ENCODE measurements around the gene OSBPL5. TPM values are rescaled to one million over a fixed set of nuclear protein-coding genes. Genes with fewer than 3 reads are reported as not detected.

OSBPL5 gene
- total RNA-seq, 1 experiment from 2014 or later, result 16.1 TPM

DNA sequence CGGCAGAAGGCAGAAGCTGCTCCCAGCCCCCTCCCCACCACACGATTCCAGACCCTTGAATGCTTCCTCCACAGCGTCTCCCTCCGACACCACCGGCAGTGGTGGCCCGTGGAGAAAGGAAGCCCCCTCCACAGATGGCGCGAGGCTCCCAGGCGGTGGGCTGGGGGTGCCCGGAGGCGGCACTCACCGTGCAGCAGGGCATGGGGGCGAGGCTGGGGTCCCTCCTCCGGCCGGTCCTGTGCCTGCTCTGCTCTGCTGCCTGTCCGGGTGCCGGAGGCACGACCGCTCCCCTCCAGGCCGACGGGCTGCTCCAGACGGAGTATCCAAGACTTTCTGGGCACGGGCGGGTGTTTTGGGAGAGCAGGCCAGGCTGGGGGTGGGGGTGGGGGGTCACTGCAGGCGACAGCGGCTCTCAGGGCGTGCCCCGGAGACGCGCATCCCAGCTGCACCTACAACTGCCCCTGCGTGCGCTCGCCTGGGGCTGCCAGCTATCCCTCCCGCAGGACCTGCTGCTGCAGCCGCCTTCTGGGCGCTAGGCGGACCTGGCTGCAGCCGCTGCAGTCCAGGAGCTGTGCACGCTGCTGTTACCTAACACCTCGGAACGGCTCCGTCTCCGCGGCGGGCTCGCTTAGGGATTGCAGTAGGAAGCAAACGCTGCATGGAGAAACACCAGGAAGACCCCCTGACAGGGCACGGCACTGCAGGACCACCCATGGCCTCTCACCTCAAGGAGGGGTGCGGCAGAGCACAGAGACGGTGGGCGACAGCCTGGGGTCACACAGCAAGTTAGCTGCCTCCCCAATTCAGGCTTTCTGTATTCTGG lies 38.3 kb upstream of the OSBPL5 start:
- no peak overlapping the region for H2BK120ac ChIP-seq (ENCODE audit: low read depth, low read length, poor library complexity, severe bottlenecking)
- no peaks in the 10 kb centered on the region for H3K79me2 ChIP-seq (ENCODE audit: insufficient read depth, low read length)
- H3K14ac ChIP-seq (ENCODE audit: insufficient read depth, low read length), result no peak overlapping the region
- WGBS (ENCODE audit: extremely low coverage, insufficient read length, low lambda C conversion rate), result no CpG with 5 or more reads among the region's 51 CpGs
- no peak overlapping the region for H3K56ac ChIP-seq (ENCODE audit: insufficient read length, low read depth, low read length)
- peak overlapping the region; percentile 49 to 73 for H3K4me3 Mint-ChIP-seq
- H2BK15ac ChIP-seq (ENCODE audit: low read depth, low read length), result no peak overlapping the region
- H3K4me1 ChIP-seq (ENCODE audit: insufficient read depth, low read length), result no peaks in the 10 kb centered on the region
- no peaks in the 10 kb centered on the region for H3K36me3 Mint-ChIP-seq (ENCODE audit: insufficient read depth in 1 of 3, low read depth in 3 of 3)
- no peak overlapping the region for H3K27ac ChIP-seq (ENCODE audit: insufficient read length, low read depth, low read length)
- H3K27me3 ChIP-seq (ENCODE audit: insufficient read depth, low read length), result peaks cover 9% of the 10 kb centered on the region; the same call in 1 of the 2 replicates
- TF ChIP-seq, protein P1, sequence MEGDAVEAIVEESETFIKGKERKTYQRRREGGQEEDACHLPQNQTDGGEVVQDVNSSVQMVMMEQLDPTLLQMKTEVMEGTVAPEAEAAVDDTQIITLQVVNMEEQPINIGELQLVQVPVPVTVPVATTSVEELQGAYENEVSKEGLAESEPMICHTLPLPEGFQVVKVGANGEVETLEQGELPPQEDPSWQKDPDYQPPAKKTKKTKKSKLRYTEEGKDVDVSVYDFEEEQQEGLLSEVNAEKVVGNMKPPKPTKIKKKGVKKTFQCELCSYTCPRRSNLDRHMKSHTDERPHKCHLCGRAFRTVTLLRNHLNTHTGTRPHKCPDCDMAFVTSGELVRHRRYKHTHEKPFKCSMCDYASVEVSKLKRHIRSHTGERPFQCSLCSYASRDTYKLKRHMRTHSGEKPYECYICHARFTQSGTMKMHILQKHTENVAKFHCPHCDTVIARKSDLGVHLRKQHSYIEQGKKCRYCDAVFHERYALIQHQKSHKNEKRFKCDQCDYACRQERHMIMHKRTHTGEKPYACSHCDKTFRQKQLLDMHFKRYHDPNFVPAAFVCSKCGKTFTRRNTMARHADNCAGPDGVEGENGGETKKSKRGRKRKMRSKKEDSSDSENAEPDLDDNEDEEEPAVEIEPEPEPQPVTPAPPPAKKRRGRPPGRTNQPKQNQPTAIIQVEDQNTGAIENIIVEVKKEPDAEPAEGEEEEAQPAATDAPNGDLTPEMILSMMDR (conservative IDR thresholded peaks at IDR 0.05), result peak; percentile 27; the same call in 2 of the 3 replicates
- no peak overlapping the region for H4K91ac ChIP-seq (ENCODE audit: insufficient read length, low read depth, low read length)
- no peak overlapping the region for H4K5ac ChIP-seq (ENCODE audit: insufficient read length, low read depth, low read length)
- H3K23ac ChIP-seq (ENCODE audit: insufficient read length, low read depth, low read length), result no peak overlapping the region
- H3K9me3 ChIP-seq (ENCODE audit: control insufficient read depth, low read depth, low read length), result no peaks in the 10 kb centered on the region
- H4K8ac ChIP-seq (replicated peaks; ENCODE audit: insufficient read length, low read depth, low read length), result no peak overlapping the region
- H3K4ac ChIP-seq (ENCODE audit: low read depth, low read length), result no peak overlapping the region
- peak; percentile 76 for DNase-seq
- no peak overlapping the region for H2AFZ ChIP-seq (ENCODE audit: low read length)
- H2BK20ac ChIP-seq (ENCODE audit: low read depth, low read length, poor library complexity, severe bottlenecking), result no peak overlapping the region
- H2BK12ac ChIP-seq (ENCODE audit: insufficient read length, low read depth, low read length), result no peak overlapping the region
- no peaks in the 10 kb centered on the region for H3K9me3 Mint-ChIP-seq
- H3K9ac ChIP-seq (ENCODE audit: extremely low read depth, insufficient read length, low read length), result no peak overlapping the region
- H2BK5ac ChIP-seq (ENCODE audit: insufficient read length, low read length), result no peak overlapping the region
- peak overlapping the region; percentile 53 for H3K4me2 ChIP-seq (ENCODE audit: insufficient read depth, insufficient read length, low read length)
- no peak overlapping the region for H3T11ph ChIP-seq (ENCODE audit: low read length)
- no peak overlapping the region for H3K27ac Mint-ChIP-seq
- H3K79me1 ChIP-seq (ENCODE audit: insufficient read depth, low read depth, low read length, poor library complexity, severe bottlenecking), result no peaks in the 10 kb centered on the region
- H3K23me2 ChIP-seq (ENCODE audit: insufficient read length, low read depth, low read length, poor library complexity, severe bottlenecking), result peaks cover 9% of the 10 kb centered on the region
- H4K20me1 ChIP-seq (ENCODE audit: control insufficient read depth, insufficient read depth, insufficient read length), result peaks cover 2% of the 10 kb centered on the region
- peaks cover 8 to 9% of the 10 kb centered on the region in 2 experiments for H3K4me1 Mint-ChIP-seq
- H2AK5ac ChIP-seq (ENCODE audit: insufficient read length, low read length), result no peak overlapping the region
- peaks cover 57% of the 10 kb centered on the region for H3K27me3 Mint-ChIP-seq (ENCODE audit: low read depth)
- no peak overlapping the region for H3K18ac ChIP-seq (ENCODE audit: insufficient read length, low read depth, low read length)
